H9 (cell line): Measurements from ENCODE around the gene MAPKAP1. TPM values are rescaled to one million over a fixed set of nuclear protein-coding genes. Genes with fewer than 3 reads are reported as not detected.

Source experiments
- DNase-seq: peaks from one replicate; pipeline ENCODE4 v3.0.0-alpha.2; 2017
- H2AFZ ChIP-seq: one replicate; pipeline ENCODE4 v1.6.1; 2013; ENCODE audit warnings: mild to moderate bottlenecking, low read length, control low read depth, moderate library complexity
- H2AK5ac ChIP-seq: 2 replicates; pipeline ENCODE4 v1.6.1; 2013; ENCODE audit warnings: low read length, control low read depth, mixed read lengths; ENCODE audit not compliant: insufficient read length
- H2BK120ac ChIP-seq: one replicate; pipeline ENCODE4 v1.6.1; 2013; ENCODE audit warnings: low read depth, mild to moderate bottlenecking, low read length, control low read depth, inconsistent platforms; ENCODE audit not compliant: poor library complexity, severe bottlenecking
- H2BK12ac ChIP-seq: 2 replicates; pipeline ENCODE4 v1.6.1; 2013; ENCODE audit warnings: low read length, control low read depth, mixed read lengths, low read depth; ENCODE audit not compliant: insufficient read length
- H2BK15ac ChIP-seq: 2 replicates; pipeline ENCODE4 v1.6.1; 2013; ENCODE audit warnings: low read depth, low read length, control low read depth
- H2BK20ac ChIP-seq: one replicate; pipeline ENCODE4 v1.6.1; 2013; ENCODE audit warnings: low read depth, mild to moderate bottlenecking, low read length, control low read depth, inconsistent platforms; ENCODE audit not compliant: poor library complexity, severe bottlenecking
- H2BK5ac ChIP-seq: 2 replicates; pipeline ENCODE4 v1.6.1; 2013; ENCODE audit warnings: low read length, control low read depth, mixed read lengths; ENCODE audit not compliant: insufficient read length
- H3K14ac ChIP-seq: 2 replicates; pipeline ENCODE4 v1.6.1; 2013; ENCODE audit warnings: low read length, control low read depth; ENCODE audit not compliant: insufficient read depth
- H3K18ac ChIP-seq: 2 replicates; pipeline ENCODE4 v1.6.1; 2013; ENCODE audit warnings: low read depth, mild to moderate bottlenecking, mixed read lengths, low read length, control low read depth; ENCODE audit not compliant: insufficient read length
- H3K23ac ChIP-seq: 2 replicates; pipeline ENCODE4 v1.6.1; 2013; ENCODE audit warnings: low read length, control low read depth, mixed read lengths, low read depth; ENCODE audit not compliant: insufficient read length
- H3K23me2 ChIP-seq: 2 replicates; pipeline ENCODE4 v1.6.1; 2013; ENCODE audit warnings: low read depth, mild to moderate bottlenecking, mixed read lengths, low read length, control low read depth; ENCODE audit not compliant: insufficient read length, poor library complexity, severe bottlenecking
- H3K27ac ChIP-seq: 2 replicates; pipeline ENCODE4 v1.5.1; 2013; ENCODE audit warnings: low read length, control low read depth, mixed read lengths, low read depth; ENCODE audit not compliant: insufficient read length
- H3K27me3 ChIP-seq: 2 replicates; pipeline ENCODE4 v1.6.1; 2013; ENCODE audit warnings: low read length, control low read depth, inconsistent platforms; ENCODE audit not compliant: insufficient read depth
- H3K4ac ChIP-seq: 2 replicates; pipeline ENCODE4 v1.6.1; 2013; ENCODE audit warnings: low read depth, mild to moderate bottlenecking, control low read depth, inconsistent platforms, low read length, moderate library complexity
- H3K4me1 ChIP-seq: 2 replicates; pipeline ENCODE4 v1.6.1; 2013; ENCODE audit warnings: low read length, control low read depth, inconsistent platforms; ENCODE audit not compliant: insufficient read depth
- H3K4me2 ChIP-seq: 2 replicates; pipeline ENCODE4 v1.6.1; 2013; ENCODE audit warnings: low read length, control low read depth, mixed read lengths; ENCODE audit not compliant: insufficient read length, insufficient read depth
- H3K56ac ChIP-seq: 2 replicates; pipeline ENCODE4 v1.6.1; 2013; ENCODE audit warnings: low read depth, mild to moderate bottlenecking, mixed read lengths, low read length, control low read depth; ENCODE audit not compliant: insufficient read length
- H3K79me1 ChIP-seq: 2 replicates; pipeline ENCODE4 v1.6.1; 2013; ENCODE audit warnings: low read depth, mild to moderate bottlenecking, moderate library complexity, low read length, control low read depth, inconsistent platforms; ENCODE audit not compliant: insufficient read depth, poor library complexity, severe bottlenecking
- H3K79me2 ChIP-seq: 2 replicates; pipeline ENCODE4 v1.6.1; 2013; ENCODE audit warnings: low read length, control low read depth, inconsistent platforms; ENCODE audit not compliant: insufficient read depth
- H3K9ac ChIP-seq: 2 replicates; pipeline ENCODE4 v1.6.1; 2013; ENCODE audit warnings: low read length, control low read depth, mixed read lengths; ENCODE audit not compliant: insufficient read length; ENCODE audit errors: extremely low read depth
- H3K9me3 ChIP-seq: one replicate; pipeline ENCODE4 v1.6.1; 2013; ENCODE audit warnings: low read depth, low read length, inconsistent platforms; ENCODE audit not compliant: control insufficient read depth
- H3T11ph ChIP-seq: one replicate; pipeline ENCODE4 v1.6.1; 2013; ENCODE audit warnings: mild to moderate bottlenecking, low read length, control low read depth, inconsistent platforms
- H4K20me1 ChIP-seq: one replicate; pipeline ENCODE4 v1.6.1; 2013; ENCODE audit not compliant: control insufficient read depth, insufficient read length, insufficient read depth
- H4K5ac ChIP-seq: 2 replicates; pipeline ENCODE4 v1.6.1; 2013; ENCODE audit warnings: low read depth, mild to moderate bottlenecking, mixed read lengths, low read length, control low read depth; ENCODE audit not compliant: insufficient read length
- H4K8ac ChIP-seq: replicated peaks from 2 replicates; pipeline ENCODE4 v1.6.1; 2013; ENCODE audit warnings: low read length, control low read depth, mixed read lengths, low read depth; ENCODE audit not compliant: insufficient read length
- H4K91ac ChIP-seq: 2 replicates; pipeline ENCODE4 v1.6.1; 2013; ENCODE audit warnings: low read depth, mild to moderate bottlenecking, moderate library complexity, mixed read lengths, low read length, control low read depth; ENCODE audit not compliant: insufficient read length
- H3K27ac Mint-ChIP-seq, 3 experiments: 2 replicates in 2 of 3; 3 replicates in 1 of 3; pipeline ENCODE4 v1.8.0; 2020 to 2021; ENCODE audit warnings: mixed read lengths in 3 of 3, mild to moderate bottlenecking in 1 of 3, moderate library complexity in 1 of 3
- H3K27me3 Mint-ChIP-seq: 2 replicates; pipeline ENCODE4 v1.8.0; 2021; ENCODE audit warnings: low read depth, mild to moderate bottlenecking, moderate library complexity, mixed read lengths
- H3K36me3 Mint-ChIP-seq, 3 experiments: 2 replicates in 2 of 3; 3 replicates in 1 of 3; pipeline ENCODE4 v1.8.0; 2020 to 2021; ENCODE audit warnings: low read depth in 3 of 3, mixed read lengths in 3 of 3; ENCODE audit not compliant: insufficient read depth in 1 of 3
- H3K4me1 Mint-ChIP-seq, 2 experiments: 2 replicates each; pipeline ENCODE4 v1.8.0; 2020; ENCODE audit warnings: mixed read lengths in 2 of 2
- H3K4me3 Mint-ChIP-seq, 2 experiments: 2 replicates in 1 of 2; 3 replicates in 1 of 2; pipeline ENCODE4 v1.8.0; 2020 to 2021; ENCODE audit warnings: mild to moderate bottlenecking in 2 of 2, mixed read lengths in 2 of 2, moderate library complexity in 1 of 2
- H3K9me3 Mint-ChIP-seq, 2 experiments: 2 replicates in 1 of 2; 3 replicates in 1 of 2; pipeline ENCODE4 v1.8.0; 2020; ENCODE audit warnings: mild to moderate bottlenecking in 2 of 2, mixed read lengths in 2 of 2, moderate library complexity in 1 of 2
- CTCF ChIP-seq: fragments of 200-600 bp; sonication (generic); conservative IDR thresholded peaks from 3 replicates; pipeline ENCODE4 v1.8.0; 2021; ENCODE audit warnings: antibody characterized with exemption, mild to moderate bottlenecking
- WGBS: extraction: QIAGEN DNeasy Blood & Tissue Kit; methylation state at CpG from one replicate; pipeline ENCODE4 v1.1.7; 2013; ENCODE audit warnings: missing lambda C conversion rate, low lambda C conversion rate, mixed read lengths; ENCODE audit not compliant: insufficient read length; ENCODE audit errors: extremely low coverage; 5-methylcytosine and 5-hydroxymethylcytosine counted together
- total RNA-seq: library from RNA; stranded (reverse); gene quantifications from 2 replicates; pipeline ENCODE4 v1.2.1, GENCODE V29; 2021

Gene MAPKAP1
- total RNA-seq, 1 experiment from 2014 or later: 97.0 TPM

- no peak overlapping the region for H4K5ac ChIP-seq
- no peak overlapping the region for H3K27ac ChIP-seq
- no peak overlapping the region for H3K4me3 Mint-ChIP-seq
- no peak overlapping the region for H2AK5ac ChIP-seq
- H3K23me2 ChIP-seq: no peaks in the 10 kb centered on the region
- no peaks in the 10 kb centered on the region for H3K79me1 ChIP-seq
- H3K14ac ChIP-seq: no peak overlapping the region
- H3K27me3 ChIP-seq: no peaks in the 10 kb centered on the region
- no peak overlapping the region for H4K91ac ChIP-seq
- H3K36me3 Mint-ChIP-seq: peaks cover 2 to 8% (median 4%) of the 10 kb centered on the region in 3 experiments; a peak in 2 of 7 replicates
- no peak overlapping the region for H2AFZ ChIP-seq
- peak overlapping the region in 1 of 3 experiments; percentile 19; a peak in 2 of 7 replicates for H3K27ac Mint-ChIP-seq
- H3K9ac ChIP-seq: no peak overlapping the region
- H3K4me1 ChIP-seq: no peaks in the 10 kb centered on the region
- H2BK20ac ChIP-seq: no peak overlapping the region
- H3K27me3 Mint-ChIP-seq: no peaks in the 10 kb centered on the region
- H2BK15ac ChIP-seq: no peak overlapping the region
- H3K56ac ChIP-seq: no peak overlapping the region
- H3K4ac ChIP-seq: no peak overlapping the region
- no peak overlapping the region for H3K23ac ChIP-seq
- DNase-seq: no peak
- H4K20me1 ChIP-seq: no peaks in the 10 kb centered on the region
- H4K8ac ChIP-seq: no peak overlapping the region
- no peak overlapping the region for H3K18ac ChIP-seq
- H2BK5ac ChIP-seq: no peak overlapping the region
- TF ChIP-seq CTCF: no peak
- H3T11ph ChIP-seq: no peak overlapping the region
- no peak overlapping the region for H3K4me2 ChIP-seq
- H3K9me3 ChIP-seq: no peaks in the 10 kb centered on the region
- H3K79me2 ChIP-seq: 0 out of 2 replicates have a peak, but pooled peaks cover 2% of the 10 kb centered on the region
- no CpG with 5 or more reads among the region's 6 CpGs for WGBS
- H2BK12ac ChIP-seq: no peak overlapping the region
- H2BK120ac ChIP-seq: no peak overlapping the region
- H3K4me1 Mint-ChIP-seq: peaks cover 6 to 12% of the 10 kb centered on the region in 2 experiments
- H3K9me3 Mint-ChIP-seq: no peaks in the 10 kb centered on the region
These were observed 147.8 kb downstream of the MAPKAP1 start for GRCh38 chr9:125559194-125559593.
